A549 treated with dexamethasone at 1 μM for 4 hours (cell line): Measurements from ENCODE around the gene GMEB2. TPM values are rescaled to one million over a fixed set of nuclear protein-coding genes. Genes with fewer than 3 reads are reported as not detected.

ENCODE experiments used
- total RNA-seq: library from RNA; stranded (reverse); fragments of 200-300 nt; extraction: Qiagen RNA extraction; gene quantifications from 5 replicates; pipeline ENCODE4 v1.2.3, GENCODE V29; 2022

Gene GMEB2, protein sequence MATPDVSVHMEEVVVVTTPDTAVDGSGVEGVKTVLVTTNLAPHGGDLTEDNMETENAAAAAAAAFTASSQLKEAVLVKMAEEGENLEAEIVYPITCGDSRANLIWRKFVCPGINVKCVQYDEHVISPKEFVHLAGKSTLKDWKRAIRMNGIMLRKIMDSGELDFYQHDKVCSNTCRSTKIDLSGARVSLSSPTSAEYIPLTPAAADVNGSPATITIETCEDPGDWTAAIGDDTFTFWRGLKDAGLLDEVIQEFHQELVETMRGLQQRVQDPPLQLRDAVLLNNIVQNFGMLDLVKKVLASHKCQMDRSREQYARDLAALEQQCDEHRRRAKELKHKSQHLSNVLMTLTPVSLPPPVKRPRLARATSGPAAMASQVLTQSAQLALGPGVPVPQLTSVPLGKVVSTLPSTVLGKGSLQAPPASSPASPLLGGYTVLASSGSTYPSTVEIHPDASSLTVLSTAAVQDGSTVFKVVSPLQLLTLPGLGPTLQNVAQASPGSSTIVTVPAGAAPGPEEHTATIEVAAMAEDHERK
- total RNA-seq = 7.3 to 10.5 TPM (median 10.1 TPM) in 5 replicates

GRCh38 chr20:63626424-63627128 is at the start of gene GMEB2:
Gene GMEB2, minus strand, starts transcription at chr20:63627101. Its CDS starts 7,704 bp downstream, at chr20:63619397.

DNA sequence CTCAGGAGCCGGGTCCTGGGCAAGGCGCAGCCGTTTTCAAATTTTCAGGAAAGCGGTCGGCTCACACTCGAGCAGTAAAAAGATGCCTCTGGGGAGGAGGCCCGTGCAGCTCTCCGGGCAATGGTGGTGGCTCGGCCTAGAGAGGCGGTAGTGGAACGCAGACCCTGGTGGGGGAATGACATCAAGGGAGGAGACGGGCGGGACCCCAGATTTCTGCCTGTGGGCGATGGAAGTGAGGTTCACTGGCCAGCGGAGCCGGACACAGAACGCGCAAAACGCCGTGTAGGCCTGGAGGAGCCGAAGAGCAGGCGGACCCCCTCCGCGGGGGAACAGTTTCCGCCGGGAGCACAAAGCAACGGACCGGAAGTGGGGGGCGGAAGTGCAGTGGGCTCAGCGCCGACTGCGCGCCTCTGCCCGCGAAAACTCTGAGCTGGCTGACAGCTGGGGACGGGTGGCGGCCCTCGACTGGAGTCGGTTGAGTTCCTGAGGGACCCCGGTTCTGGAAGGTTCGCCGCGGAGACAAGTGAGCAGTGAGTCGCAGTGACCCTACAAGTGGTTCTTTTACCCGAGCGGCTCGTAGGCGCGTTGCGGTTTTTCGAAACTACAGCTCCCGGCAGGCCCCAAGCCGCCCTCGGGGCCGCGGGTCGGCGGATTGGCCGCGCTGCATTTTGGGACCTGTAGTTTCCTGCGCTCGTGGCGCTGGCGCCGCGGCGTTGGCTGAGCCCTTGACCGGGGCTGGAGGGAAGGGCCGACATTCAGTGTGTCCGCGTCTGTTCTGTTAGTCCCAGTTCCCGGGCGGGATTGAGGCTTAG is 31.2 kb upstream of the GMEB2 start, which contains the start of gene RTEL1:
TSS of gene RTEL1 (plus strand) at position 376 of the 812 bp plus-strand sequence. CDS start 1,091 bp downstream, outside the sequence.

DNA sequence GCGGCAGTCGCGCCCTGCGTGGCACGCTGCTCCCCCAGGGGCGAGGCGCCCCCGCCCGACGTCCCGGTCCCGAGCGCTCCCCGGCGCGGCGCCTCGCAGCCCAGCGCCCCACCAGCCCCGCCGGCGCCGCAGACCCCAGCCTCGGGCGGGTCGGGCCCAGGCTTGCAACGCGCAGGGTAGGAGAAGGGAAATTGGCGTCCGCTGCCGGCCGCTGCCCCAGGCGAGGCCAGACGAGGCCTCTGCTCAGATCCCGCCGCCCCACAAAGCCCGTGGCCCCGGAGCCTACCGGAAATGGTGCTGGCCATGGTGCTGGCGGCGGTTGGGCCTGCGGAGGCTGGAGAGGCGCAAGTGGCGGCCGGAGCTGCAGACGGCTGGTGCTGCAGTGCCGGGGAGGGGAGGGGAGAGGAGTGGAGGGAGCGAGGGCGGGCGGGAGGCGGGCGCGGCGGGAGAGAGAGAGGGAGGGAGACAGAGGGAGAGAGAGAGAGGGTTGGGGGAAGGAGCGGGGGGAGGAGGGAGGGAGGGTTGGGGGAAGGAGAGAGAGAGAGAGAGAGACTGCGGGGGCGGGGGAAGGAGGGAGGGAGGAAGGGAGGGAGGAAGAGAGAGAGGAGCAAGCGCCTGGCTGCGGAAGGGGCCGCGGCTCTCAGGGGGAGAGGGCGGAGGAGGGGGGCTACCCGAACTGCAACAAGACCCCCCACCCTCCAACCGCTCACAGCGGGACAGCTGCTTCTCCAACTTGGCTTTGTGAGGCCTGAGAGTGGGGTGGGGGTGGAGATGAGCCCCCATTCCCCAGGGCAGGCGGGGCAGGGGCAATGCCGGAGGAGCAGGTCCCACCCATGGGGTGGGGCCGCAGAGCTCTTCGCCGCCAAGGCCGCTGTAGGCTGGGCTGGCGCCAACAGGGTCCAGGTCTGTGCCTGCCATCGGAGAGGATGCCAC is 26.4 kb upstream of the GMEB2 start, which contains the start of gene STMN3:
TSS of gene STMN3 (minus strand) at position 384 of the 933 bp plus-strand sequence. CDS start at position 305, 79 bp downstream.

GRCh38 chr20:63574156-63574828 is 52.6 kb downstream of the GMEB2 start, which contains the start of gene HELZ2:
Gene HELZ2, minus strand, starts transcription at chr20:63574239. Its CDS starts 1,854 bp downstream, at chr20:63572385.

GRCh38 chr20:63553933-63554290 is 73.0 kb downstream of the GMEB2 start, which contains the start of gene FNDC11:
Gene FNDC11, plus strand, starts transcription at chr20:63554159. Its CDS starts 1,505 bp downstream, at chr20:63555664.

DNA sequence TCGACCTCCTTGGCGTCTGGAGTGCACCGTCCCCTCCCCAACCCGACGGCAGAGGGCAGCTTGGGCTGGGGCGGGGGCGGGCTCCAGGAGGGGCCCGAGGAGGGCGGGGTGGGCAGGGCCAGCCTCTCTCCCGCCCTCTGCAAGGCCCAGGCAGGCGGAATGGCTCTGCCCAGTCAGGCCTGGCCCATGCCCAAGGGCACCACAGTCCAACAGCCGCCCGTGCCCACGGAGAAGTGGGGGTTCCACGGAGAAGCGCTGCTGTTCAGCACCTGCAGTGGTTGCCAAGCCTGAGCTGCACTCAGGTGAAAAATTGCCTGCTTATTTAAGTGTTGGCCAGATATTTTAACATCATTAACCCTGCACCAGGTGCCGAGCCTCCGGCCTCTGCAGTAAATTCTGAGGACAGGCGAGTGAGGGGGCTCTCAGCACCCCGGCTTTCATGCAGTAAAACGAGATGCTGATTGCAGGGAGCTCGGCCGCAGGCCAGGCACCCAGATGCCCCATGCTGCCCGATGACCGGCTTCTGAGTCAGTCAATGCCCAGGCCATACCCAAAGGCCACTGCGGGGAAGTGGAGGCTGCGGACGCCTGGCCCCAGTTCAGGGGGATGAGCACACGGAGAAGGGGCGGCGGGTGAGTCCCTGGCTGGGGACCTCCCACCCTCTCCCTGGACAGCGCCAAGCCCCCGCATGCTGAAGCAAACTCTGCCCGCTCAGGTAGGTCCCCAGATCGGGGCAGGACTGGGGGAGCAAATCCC is 79.0 kb downstream of the GMEB2 start, which contains the start of gene SRMS:
TSS of gene SRMS (minus strand) at position 25 of the 756 bp plus-strand sequence. CDS start 286 bp downstream, outside the sequence.

Other genes with a start within 250 kb of the GMEB2 start
- 0.61 to 0.74 TPM (median 0.63 TPM) in 5 replicates for gene KCNQ2, start 154.4 kb downstream of the GMEB2 start, total RNA-seq
- 123 to 185 TPM (median 159 TPM) in 5 replicates for gene EEF1A2, start 128.0 kb downstream of the GMEB2 start, total RNA-seq
- 282 to 352 TPM (median 327 TPM) in 5 replicates for gene PPDPF, start 106.3 kb downstream of the GMEB2 start, total RNA-seq
- 2.0 to 4.2 TPM (median 2.8 TPM) in 5 replicates for gene PTK6, start 89.7 kb downstream of the GMEB2 start, total RNA-seq
- 0.11 to 0.14 TPM (median 0.13 TPM) in 4 of 5 replicates, not detected in the other for gene SRMS, start 79.4 kb downstream of the GMEB2 start, total RNA-seq
- gene FNDC11, start 72.9 kb downstream of the GMEB2 start, total RNA-seq = 0.14 to 0.38 TPM (median 0.24 TPM) in 5 replicates
- 25.0 to 42.6 TPM (median 36.2 TPM) in 5 replicates for gene HELZ2, start 52.9 kb downstream of the GMEB2 start, total RNA-seq
- 7.3 to 10.1 TPM (median 8.4 TPM) in 5 replicates for gene STMN3, start 26.3 kb upstream of the GMEB2 start, total RNA-seq
- 4.1 to 7.8 TPM (median 5.9 TPM) in 5 replicates for gene RTEL1, start 31.2 kb upstream of the GMEB2 start, total RNA-seq
- 0.77 to 0.97 TPM (median 0.84 TPM) in 4 of 5 replicates, not detected in the other for gene TNFRSF6B, start 69.6 kb upstream of the GMEB2 start, total RNA-seq
- gene ARFRP1, start 80.9 kb upstream of the GMEB2 start, total RNA-seq = 28.6 to 39.8 TPM (median 36.2 TPM) in 5 replicates
- 19.0 to 26.9 TPM (median 26.0 TPM) in 5 replicates for gene ZGPAT, start 80.9 kb upstream of the GMEB2 start, total RNA-seq
- 2.9 to 9.5 TPM (median 8.9 TPM) in 5 replicates for gene LIME1, start 109.6 kb upstream of the GMEB2 start, total RNA-seq
- gene SLC2A4RG, start 112.7 kb upstream of the GMEB2 start, total RNA-seq = 57.9 to 88.8 TPM (median 82.1 TPM) in 5 replicates
- 0.65 to 0.82 TPM (median 0.73 TPM) in 5 replicates for gene ZBTB46, start 204.2 kb upstream of the GMEB2 start, total RNA-seq
- not detected in 5 replicates for gene ABHD16B, start 234.4 kb upstream of the GMEB2 start, total RNA-seq
- gene TPD52L2, start 238.2 kb upstream of the GMEB2 start, total RNA-seq = 125 to 135 TPM (median 132 TPM) in 5 replicates